GM21390 (cell line): Measurements from ENCODE around the gene SV2A.
"Not testable (repeated sequence)": the region's sequence is repeated elsewhere in the genome, so short reads cannot be mapped to it uniquely, and the experiment has no call there.

Experiments used
- ATAC-seq: cut with Tn5 transposase; IDR thresholded peaks from one replicate; pipeline ENCODE4 v1.9.1; 2021; ENCODE audit not compliant: unreplicated experiment

Gene SV2A

DNA sequence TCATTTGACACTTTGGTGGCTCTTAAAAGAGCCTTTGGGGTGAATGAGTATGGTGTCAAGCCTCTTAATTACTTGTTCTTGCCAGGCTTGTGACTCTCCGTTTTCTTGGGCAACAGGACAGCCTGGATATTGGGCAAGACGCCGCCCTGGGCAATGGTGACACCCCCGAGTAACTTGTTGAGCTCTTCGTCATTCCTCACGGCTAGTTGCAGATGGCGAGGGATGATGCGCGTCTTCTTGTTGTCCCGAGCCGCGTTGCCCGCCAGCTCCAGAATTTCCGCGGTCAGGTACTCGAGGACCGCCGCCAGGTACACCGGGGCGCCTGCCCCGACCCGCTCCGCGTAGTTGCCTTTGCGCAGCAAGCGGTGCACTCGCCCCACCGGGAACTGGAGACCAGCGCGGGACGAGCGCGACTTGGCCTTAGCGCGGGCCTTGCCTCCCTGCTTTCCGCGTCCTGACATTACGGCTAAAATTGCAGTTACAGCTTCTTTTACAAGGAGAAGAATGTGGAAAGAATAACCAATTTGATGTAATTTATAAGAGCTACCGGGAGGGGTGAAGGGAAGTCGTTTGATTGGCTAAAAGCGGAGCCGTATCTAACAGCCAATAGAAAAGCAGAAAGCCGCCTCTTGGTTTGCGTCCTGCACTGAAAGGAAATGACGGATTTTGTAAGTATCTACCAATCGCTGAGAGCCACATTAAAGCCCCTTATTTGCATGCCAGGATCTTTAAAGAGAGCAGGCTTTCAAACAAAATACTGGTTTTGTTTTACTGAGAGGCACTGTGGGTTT, 30.0 kb downstream of the SV2A start:
- peak; percentile 51 for ATAC-seq

DNA sequence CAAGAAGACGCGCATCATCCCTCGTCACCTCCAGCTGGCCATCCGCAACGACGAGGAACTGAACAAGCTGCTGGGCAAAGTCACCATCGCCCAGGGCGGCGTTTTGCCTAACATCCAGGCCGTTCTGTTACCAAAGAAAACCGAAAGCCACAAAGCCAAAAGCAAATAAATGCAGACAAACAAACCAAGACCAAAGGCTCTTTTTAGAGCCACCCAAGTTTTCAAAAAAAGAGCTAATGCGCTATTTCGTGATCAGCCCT, 30.5 kb downstream of the SV2A start:
- not testable (repeated sequence) for ATAC-seq

DNA sequence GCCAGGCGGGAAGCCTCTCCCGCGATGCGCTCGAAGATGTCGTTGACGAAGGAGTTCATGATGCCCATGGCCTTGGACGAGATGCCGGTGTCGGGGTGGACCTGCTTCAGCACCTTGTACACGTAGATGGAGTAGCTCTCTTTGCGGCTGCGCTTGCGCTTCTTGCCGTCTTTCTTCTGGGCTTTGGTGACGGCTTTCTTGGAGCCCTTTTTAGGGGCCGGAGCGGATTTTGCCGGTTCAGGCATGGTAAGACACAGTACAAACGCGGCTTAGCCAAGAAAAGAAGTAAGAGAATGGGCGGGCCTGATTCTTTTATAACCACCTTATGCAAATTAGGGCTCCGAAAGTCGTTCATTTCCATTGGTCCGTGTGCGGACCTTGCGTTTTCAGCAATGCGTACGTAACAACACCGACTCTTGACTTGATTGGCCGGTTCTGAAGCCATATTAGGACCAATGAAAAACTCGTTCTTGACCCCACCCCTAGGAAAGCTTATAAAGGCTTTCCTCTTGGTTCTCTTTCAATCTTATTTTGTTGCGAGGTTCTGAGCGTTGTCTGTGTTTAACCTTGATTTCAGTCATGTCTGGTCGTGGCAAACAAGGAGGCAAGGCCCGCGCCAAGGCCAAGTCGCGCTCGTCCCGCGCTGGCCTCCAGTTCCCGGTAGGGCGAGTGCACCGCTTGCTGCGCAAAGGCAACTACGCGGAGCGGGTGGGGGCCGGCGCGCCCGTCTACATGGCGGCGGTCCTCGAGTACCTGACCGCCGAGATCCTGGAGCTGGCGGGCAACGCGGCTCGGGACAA, 31.0 kb downstream of the SV2A start:
- peak; percentile 56 for ATAC-seq

DNA sequence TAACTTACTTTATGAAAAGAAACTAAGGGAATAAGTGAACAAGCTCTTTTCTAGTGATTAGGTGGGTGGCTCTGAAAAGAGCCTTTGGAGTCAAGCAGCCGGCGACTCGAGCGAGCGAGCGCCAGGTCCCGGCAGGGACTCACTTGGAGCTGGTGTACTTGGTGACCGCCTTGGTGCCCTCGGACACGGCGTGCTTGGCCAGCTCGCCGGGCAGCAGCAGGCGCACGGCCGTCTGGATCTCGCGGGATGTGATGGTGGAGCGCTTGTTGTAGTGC, 31.6 kb downstream of the SV2A start:
- ATAC-seq, result not testable (repeated sequence)

DNA sequence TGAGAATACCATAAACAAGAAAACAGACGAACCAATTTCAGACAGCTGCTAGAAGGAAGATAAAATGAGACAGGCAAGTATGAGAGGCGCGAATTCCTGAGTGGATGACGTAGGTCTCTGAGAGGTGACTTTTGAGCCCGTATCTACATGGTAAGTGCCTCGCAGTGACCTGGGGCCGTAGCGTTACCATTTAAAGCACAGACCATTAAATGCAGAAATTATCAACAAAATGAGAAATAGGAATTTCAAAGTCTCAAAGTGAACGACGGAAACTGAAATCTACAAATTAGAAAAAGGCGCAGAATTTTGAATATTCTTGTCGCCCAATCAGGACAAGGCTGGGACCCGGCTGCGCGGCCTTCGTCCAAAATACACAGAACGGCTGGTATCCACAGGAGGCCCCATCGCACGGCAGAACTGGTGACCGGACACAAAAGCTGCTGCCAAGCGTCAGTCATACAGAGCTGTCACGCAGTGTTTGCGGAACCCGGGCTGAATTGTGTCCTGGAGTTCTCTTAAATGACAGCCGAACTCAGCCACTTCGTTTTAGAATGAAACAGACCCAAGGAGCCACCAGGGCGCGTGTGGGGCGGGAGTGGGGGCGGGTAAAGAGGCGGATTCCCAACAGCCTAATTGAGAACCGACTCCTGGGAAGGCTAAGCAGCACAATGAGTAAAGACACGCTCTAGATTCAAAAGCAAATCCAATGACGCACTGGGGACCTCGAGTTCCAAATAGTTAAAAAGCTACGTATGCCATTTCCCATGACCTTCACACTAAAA, 32.1 kb downstream of the SV2A start:
- ATAC-seq, result no peak

DNA sequence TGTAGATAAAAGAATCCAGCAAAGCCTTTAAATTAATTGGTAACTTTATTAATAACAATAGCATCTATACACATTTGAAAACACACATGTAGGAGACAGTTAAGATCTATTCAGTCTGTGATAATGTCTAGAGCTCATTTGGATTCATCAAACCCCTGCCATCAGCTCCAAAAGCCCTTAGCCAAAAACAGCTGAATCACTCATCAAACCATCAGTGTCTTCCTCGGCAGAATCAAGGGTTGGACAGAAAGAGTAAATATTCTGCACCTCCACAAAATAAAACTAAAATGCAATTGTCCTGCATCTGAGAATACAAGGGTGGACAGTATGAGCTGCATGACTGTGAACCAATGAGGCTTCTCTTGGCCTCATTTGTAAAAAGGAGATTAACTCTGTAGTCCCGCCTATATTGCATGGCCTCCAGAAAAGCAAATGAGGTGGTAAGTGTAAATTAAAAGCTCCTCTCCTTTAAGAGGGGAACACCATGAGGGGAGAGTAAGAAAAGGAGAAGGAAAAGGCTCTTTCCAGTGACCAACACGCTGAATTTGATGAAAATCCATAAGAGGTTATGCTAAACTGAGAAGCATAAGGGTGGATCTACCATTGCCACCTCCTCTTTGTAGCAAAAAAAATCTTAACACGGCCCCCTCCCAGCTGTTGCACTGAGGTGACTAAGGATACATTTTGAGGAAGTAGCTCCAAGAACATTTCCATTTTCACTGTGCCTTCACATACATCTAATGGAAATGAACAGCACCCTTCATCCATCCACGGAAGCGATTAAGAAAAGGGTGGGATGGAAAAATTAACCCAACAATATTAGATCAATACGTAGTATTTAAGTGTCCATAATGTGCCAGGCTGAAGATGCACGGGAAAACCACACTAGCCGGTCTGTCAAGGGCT, 33.0 kb downstream of the SV2A start:
- ATAC-seq, result no peak

GRCh38 chr1:149883598-149884247, 33.9 kb downstream of the SV2A start:
- no peak for ATAC-seq

DNA sequence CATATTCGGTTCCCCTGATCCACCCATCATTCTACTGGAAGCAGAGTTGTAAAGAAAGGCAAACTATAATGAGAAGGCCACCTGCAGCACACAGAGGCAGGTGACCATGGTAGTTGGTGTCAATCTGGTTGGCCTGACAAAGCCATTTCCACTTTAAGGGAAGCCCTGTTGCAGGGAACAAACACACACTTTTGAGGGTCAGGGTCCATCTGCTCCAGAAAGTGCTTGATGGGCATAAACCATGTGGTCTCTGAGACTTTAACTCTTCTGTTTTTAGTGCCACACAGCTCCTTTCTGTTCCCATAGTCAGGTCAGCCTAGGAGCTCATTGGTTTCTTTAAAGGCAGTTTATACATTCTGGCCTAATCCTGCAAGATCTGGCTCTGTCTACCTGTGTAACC, 35.8 kb downstream of the SV2A start:
- no peak for ATAC-seq

DNA sequence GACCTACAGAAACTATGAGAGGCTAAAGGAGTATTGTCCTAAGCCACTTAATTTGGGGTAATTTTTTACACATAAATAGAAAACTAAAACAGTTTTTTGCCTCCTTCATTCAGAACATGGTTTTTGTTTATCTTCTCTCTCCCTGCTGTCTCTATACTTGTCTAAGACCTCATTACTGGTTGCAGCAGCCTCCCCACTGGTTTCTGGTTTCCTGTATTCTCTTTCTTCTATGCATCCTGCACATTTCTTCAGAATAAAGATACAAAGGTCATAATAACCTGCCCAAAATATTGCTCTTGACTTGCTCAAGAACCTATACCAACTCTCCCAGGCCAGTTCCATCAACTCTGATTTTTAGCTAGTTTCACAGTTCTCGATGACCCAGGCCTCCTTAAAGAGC, 38.1 kb downstream of the SV2A start:
- no peak for ATAC-seq

DNA sequence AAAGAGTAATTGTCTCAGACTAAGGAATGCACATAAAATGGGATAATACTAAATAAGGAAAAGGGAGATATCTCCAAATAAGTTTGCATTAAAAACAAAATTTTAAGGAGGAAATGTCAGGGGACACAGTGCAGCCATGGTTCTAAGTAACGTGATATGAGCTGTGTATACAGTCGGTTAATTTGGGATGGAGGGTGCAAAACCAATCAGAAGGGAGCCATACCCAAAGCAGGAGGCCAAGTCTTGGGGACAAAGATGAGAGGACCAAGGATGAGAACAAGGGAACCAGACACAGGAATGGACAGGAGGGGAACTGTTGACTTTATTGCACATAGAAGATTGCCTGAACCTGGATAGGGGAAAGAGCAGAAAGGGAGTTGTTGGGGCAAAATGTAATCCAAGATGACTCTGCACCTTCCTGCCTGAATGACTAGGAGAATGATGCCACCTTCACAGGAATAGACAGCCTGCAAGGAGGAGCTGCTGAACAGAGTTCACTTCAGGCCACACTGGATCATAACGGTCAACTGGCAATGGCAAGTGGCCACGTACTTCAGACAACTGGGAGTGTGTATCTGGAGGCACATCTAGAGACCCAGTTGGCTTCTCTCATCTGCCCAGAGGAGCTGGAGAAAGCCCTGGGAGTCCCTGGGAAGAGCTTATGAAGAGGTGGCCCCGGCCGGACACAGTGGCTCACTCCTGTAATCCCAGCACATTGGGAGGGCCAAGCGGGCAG, 40.3 kb downstream of the SV2A start:
- no peak for ATAC-seq

GRCh38 chr1:149873060-149873459, 44.6 kb downstream of the SV2A start:
- ATAC-seq, result not testable (repeated sequence)

DNA sequence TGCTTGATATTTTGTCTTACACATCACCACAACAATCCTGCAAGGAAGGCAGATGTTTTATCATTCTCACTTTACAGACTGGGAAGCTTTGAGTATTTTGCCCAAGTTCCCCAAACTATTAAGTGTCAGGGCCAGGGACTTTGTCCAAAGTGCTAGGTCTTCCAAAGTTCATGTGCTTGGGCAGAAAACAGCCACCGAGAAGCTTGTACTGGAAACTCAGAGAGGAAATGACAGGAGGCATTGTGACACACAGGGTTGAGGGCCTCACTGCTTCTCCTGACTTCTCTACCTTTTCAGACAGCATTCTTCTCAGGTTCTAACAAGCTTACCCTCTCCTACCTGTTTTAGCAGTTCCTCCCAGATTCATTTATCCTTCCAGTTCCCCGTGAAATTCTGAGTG, 50.8 kb downstream of the SV2A start:
- ATAC-seq, result not testable (repeated sequence)

GRCh38 chr1:149861497-149862054, 56.1 kb downstream of the SV2A start:
- not testable (repeated sequence) for ATAC-seq

GRCh38 chr1:149860684-149861496, 56.8 kb downstream of the SV2A start:
- ATAC-seq, result peak; percentile 69

DNA sequence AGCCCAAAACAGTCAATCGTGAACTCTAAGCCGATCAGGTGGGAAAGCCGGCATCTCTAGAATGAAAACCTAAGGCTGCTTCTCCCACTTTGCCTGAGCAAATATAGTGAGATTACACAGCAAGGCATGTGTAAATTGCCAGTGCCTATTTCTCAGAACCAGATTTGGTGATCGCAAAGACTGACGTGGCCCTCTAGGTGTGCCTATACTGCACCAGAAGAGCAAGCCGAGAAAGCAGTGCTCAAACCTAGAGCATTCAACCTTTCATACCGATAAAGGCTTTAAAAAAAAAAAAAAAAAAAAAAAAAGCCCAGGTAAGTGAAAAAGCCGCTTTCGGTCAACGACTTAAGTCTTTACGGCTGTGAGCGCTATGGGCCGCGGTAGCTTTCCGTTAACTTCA, 57.4 kb downstream of the SV2A start:
- ATAC-seq, result not testable (repeated sequence)
